Prostate gland (tissue), 2 donors: ENCODE results near the gene TP53RK.

Experiments
- POLR2A ChIP-seq: fragments of 450-650 bp; IDR thresholded peaks from one replicate; pipeline ENCODE4 v1.6.1; 2016; ENCODE audit warnings: antibody characterized with exemption, mild to moderate bottlenecking
- POLR2AphosphoS5 ChIP-seq: sonication (generic); formaldehyde crosslinking; IDR thresholded peaks from one replicate; pipeline ENCODE4 v1.6.1; 2017; ENCODE audit warnings: antibody characterized with exemption
- TF ChIP-seq, protein P1 (sequence below), 4 experiments: fragments of 200-600 bp in 2 of 4; fragments of 450-650 bp in 2 of 4; sonication (generic) in 2 of 4; IDR thresholded peaks; 1 replicate in 3 of 4; 2 replicates in 1 of 4; pipeline ENCODE4 v1.5.1; 2016 to 2019; ENCODE audit warnings: antibody characterized with exemption in 4 of 4, mild to moderate bottlenecking in 2 of 4, moderate library complexity in 2 of 4

GRCh38 chr20:46657137-46657536, 32.1 kb downstream of the TP53RK start:
- TF ChIP-seq POLR2AphosphoS5 (no peak), POLR2A (no peak)
- TF ChIP-seq, protein P1, sequence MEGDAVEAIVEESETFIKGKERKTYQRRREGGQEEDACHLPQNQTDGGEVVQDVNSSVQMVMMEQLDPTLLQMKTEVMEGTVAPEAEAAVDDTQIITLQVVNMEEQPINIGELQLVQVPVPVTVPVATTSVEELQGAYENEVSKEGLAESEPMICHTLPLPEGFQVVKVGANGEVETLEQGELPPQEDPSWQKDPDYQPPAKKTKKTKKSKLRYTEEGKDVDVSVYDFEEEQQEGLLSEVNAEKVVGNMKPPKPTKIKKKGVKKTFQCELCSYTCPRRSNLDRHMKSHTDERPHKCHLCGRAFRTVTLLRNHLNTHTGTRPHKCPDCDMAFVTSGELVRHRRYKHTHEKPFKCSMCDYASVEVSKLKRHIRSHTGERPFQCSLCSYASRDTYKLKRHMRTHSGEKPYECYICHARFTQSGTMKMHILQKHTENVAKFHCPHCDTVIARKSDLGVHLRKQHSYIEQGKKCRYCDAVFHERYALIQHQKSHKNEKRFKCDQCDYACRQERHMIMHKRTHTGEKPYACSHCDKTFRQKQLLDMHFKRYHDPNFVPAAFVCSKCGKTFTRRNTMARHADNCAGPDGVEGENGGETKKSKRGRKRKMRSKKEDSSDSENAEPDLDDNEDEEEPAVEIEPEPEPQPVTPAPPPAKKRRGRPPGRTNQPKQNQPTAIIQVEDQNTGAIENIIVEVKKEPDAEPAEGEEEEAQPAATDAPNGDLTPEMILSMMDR (IDR thresholded peaks at IDR 0.05): no peak
